HG03097 (cell line): ENCODE measurements around the gene ITGB1BP1.

Source experiments
- ATAC-seq: cut with Tn5 transposase; IDR thresholded peaks from one replicate; pipeline ENCODE4 v1.9.1; 2021; ENCODE audit not compliant: unreplicated experiment, low FRiP score

The ITGB1BP1 gene

DNA sequence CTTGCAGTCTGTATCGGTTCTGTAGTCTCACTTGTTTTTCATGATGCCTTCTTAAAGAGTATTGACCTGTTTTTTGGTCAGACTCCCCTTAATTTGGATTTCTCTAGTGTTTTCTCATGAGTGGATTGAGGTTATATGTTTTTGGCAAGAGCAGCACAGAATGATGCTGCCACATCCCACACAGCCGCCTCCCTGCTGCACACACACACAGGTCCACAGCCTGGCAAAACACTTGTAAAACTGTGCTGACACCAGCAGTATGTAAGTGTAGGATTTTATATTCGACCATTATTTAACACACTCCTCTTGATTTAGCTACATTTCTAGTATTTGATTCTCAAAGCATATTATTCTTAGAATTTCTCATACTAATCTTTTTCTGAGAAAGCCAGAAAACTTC, 68.1 kb downstream of the ITGB1BP1 start:
- ATAC-seq, result no peak

DNA sequence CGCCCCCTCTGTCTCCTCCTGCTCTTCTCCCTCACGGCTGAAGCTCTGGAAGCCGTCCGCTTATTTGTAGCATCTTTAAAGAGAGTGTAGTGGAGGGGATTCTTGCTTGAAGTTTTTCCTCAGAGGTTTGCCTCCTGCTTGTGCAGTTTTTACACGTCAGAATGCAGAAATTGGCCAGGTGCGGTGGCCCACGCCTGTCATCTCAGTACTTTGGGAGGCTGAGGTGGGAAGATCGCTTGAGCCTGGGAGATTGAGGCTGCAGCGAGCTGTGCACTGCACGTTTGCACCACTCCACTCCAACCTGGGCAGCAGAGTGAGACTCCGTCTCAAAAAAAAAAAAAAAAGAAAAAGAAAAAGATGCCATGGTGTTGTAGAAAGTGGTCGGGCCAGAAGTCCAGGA, 69.0 kb downstream of the ITGB1BP1 start:
- no peak for ATAC-seq
